SU-DHL-6 (cell line): ENCODE measurements around the gene UGP2.

Experiments
- EZH2phosphoT487 ChIP-seq: fragments of 200-600 bp; sonication (generic), shearing (Covaris generic); conservative IDR thresholded peaks from 2 replicates; pipeline ENCODE4 v1.6.1; 2018; ENCODE audit warnings: mild to moderate bottlenecking, antibody characterized with exemption, low read length, moderate library complexity, mixed read lengths
- TF ChIP-seq, protein P1 (sequence below): fragments of 200-600 bp; sonication (generic); IDR thresholded peaks from one replicate; pipeline ENCODE4 v1.5.1; 2017; ENCODE audit warnings: antibody characterized with exemption, mild to moderate bottlenecking, low read length, moderate library complexity; ENCODE audit not compliant: insufficient read depth, poor library complexity, severe bottlenecking

GRCh38 chr2:63853527-63854310, 12.0 kb downstream of the UGP2 start:
- TF ChIP-seq, protein P1, sequence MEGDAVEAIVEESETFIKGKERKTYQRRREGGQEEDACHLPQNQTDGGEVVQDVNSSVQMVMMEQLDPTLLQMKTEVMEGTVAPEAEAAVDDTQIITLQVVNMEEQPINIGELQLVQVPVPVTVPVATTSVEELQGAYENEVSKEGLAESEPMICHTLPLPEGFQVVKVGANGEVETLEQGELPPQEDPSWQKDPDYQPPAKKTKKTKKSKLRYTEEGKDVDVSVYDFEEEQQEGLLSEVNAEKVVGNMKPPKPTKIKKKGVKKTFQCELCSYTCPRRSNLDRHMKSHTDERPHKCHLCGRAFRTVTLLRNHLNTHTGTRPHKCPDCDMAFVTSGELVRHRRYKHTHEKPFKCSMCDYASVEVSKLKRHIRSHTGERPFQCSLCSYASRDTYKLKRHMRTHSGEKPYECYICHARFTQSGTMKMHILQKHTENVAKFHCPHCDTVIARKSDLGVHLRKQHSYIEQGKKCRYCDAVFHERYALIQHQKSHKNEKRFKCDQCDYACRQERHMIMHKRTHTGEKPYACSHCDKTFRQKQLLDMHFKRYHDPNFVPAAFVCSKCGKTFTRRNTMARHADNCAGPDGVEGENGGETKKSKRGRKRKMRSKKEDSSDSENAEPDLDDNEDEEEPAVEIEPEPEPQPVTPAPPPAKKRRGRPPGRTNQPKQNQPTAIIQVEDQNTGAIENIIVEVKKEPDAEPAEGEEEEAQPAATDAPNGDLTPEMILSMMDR: no peak
- TF ChIP-seq EZH2phosphoT487: no peak
